Activated CD4-positive, CD25-positive, alpha-beta regulatory T cell (primary cell): Measurements from ENCODE around the gene PA2G4.
"Not testable (repeated sequence)": the region's sequence is repeated elsewhere in the genome, so short reads cannot be mapped to it uniquely, and the experiment has no call there.

Experiments
- DNase-seq, 4 experiments: peaks; one replicate each; lab custom pipeline; 2025; lab: John Stamatoyannopoulos, UW

Gene PA2G4

DNA sequence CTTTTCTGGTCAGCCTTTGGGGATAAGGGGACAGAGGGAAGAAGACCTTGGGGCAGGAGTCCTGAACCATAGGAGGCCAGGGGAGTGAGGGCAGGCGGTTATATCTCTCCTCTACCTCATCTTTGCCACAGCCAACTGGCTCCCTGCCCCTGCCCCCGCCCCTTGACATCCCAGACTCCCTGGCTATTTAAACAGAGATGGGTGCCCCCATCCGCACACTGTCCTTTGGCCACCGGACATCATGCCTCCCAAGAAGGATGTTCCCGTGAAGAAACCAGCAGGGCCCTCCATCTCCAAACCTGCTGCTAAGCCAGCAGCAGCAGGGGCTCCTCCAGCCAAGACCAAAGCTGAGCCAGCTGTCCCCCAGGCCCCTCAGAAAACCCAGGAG, 49.3 kb downstream of the PA2G4 start:
- DNase-seq: no peak

DNA sequence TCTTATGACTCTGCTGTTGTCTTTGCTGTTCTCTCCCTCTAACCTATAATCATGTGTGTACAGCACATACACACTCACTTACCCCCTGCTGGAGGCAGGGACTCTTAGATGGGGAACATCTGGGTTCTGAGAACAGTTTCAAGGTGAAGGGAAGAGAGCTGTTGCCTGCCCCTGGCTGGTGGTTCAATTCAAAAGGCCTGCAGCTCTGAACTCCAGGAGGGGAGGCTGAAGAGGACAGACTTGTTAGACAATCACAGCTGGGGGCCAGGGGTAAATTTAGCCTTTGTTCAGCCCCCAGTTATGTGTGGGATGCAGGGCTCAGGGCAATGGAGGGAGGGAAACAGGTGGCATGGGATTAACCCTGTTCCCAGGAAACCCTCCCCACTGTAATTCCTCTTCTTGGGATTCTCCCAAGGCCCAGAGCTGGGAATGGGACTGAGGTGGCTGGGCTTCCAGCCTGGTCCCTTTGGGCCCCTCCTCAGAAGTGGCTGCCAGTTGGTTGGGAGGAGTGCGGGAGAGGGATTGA, 50.0 kb downstream of the PA2G4 start:
- no peak for DNase-seq

DNA sequence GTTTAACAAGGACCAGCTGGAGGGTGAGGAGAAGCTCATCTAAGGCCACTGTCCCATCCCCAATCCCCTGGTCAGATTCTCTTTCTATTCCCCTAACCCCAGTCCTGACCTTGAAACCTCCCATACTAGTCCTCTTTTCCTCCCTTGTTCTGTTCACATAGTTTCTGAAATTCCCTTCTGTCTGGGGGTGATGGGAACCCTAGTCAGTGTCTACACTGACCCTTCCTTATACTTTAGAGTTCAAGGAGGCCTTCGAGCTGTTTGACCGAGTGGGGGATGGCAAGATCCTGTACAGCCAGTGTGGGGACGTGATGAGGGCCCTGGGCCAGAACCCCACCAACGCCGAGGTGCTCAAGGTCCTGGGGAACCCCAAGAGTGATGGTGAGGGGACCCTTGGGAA, 50.5 kb downstream of the PA2G4 start:
- DNase-seq: no peak

DNA sequence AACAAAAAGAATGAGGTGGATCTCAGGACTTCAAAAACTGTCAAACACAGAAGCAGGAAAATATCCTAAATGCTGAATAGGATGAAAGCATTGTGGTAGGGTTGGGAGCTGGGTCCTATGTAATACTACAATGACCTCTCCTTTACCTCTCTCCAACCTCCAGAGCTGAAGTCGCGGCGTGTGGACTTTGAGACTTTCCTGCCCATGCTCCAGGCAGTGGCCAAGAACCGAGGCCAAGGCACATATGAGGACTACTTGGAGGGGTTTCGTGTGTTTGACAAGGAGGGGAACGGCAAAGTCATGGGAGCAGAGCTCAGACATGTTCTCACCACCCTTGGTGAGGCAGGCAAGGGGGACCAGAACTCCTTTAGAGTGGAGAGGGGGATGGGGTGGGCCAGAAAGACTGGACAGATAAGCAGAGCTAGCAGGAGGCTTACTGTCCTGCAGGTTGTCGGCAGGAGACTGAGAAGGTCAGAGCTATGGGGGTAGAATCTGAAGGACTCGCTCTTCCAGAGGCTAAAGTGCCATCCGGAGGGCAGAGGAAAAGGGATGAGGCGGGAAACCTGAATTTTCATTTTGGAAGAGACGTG, 51.0 kb downstream of the PA2G4 start:
- DNase-seq: no peak

DNA sequence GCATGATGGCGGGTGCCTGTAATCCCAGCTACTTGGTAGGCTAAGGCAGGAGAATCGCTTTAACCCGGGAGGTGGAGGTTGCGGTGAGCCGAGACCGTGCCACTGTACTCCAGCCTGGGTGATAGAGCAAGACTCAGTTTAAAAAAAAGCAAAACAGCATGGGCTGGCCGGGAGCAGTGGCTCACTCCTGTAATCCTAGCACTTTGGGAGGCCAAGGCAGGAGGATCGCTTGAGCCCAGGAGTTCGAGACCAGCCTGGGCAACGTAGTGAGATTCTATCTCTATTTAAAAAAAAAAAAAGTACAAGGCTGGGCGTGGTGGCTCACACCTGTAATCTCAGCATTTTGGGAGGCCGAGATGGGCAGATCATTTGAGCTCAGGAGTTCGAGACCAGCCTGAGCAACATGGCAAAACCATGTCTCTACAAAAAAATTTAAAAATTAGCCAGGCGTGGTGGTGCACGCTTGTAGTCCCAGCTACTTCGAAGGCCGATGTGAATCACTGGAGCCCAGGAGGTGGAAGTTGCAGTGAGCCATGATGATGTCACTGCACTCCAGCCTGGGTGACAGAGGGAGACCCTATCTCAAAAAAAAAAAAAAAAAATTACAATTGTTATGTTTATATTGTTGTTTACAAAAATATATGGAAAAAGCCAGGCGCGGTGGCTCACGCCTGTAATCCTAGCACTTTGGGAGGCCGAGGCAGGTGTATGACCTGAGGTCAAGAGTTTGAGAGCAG, 52.3 kb downstream of the PA2G4 start:
- DNase-seq: not testable (repeated sequence)

DNA sequence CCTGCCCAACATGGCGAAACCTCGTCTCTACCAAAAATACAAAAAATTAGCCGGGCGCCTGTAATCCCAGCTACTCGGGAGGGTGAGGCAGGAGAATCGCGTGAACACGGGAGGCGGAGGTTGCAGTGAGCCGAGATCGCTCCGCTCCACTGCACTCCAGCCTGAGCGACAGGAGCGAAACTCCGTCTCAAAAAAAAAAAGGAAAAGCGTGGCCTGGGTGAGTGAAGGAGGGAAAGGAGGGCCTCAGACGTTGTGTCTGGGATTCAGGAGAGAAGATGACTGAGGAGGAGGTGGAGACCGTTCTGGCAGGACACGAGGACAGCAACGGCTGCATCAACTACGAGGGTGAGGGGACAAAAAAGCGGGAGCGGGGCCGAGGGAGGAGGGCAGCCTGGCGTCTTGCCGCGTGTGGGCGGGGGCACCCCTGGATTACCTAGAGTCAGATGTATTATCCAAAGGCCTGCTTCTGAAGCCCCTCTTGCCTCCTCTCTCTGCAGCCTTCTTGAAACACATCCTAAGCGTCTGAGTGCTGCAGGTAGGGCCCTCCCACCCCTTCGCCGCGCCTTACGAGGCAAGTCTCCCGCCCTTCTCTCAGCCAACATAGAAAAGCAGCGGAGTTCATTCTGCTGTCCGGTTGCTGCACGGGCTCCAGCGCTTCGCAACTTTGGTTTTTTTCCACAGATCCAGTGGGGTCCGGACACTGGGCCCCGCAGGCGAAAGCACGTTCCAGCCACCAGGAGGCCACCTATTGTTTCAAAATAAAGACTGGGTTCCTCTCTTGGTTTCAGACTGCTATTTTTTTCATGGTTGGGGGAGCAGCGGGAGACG, 53.1 kb downstream of the PA2G4 start:
- DNase-seq: peak; percentile 13 to 30 (median 26)

DNA sequence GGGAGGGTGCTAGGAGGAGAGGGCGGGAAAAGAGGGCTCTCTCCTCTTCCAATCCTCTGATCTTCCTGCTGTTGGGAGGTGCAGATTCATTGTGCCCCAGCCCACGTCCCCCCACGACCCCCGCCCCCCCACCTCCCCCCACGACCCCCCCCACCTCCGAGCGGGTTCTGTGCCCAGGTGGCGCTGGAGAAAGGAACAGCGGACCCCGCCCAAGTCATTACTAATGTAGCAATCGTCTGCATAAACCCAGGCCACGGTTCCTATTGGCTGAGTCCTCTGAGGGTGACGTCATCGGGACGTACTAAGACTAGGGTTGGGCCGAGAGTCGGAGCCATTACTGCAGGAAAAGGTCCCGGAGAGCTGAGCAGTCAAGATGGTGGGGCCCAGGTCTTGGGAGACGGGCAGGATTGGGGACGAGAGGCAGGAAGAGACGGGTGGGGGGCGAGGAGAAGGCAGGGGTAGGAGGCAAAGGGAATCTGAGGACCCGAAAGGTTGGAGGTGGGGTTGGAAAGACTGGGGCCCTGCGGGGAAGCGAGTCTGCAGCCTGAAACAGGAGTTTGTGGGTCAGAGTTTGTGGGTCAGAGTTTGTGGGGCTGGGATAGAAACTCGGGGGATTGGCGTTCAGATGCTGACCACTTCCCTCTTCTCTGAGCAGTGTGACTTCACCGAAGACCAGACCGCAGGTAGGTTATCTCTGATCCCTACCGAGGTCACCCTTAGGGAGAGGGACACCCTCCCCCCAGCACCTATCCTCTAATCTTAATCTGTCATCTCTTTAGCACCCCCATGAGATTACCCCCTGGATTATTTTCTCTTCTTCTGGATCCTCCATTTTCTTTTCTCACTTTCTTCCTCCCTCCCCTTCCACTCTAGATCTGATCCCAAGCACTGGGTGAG, 53.9 kb downstream of the PA2G4 start, which contains the start of gene MYL6:
TSS of gene MYL6 (plus strand) at position 331 of the 897 bp plus-strand sequence. CDS start at position 374, 43 bp downstream.
- peak; percentile 66 to 83 (median 75) for DNase-seq

DNA sequence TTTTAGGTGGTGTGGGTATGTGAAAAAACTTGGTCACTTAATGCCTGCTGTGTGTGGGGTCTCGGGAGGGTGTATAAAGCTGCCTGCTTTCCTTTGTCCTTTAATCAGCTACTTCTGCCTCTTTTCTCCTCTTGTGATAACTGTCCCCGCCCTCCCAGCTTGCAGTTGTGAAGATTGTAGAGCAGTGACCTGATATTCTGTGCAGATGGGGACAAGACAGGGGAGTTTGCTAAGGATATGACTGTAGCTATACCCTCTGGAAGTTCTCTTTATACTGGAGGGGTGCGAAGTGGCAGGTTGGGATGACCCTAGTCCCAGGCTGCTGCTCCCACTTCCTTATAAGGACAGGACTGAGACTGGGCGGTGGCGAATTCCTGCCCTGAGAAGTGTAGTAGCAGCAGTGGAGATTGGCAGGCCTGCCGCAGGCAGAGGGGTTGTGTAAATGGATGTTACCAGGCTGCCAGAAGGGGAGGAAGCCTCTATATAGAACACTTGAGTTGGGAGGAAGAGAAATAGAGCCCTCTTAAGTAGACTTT, 54.6 kb downstream of the PA2G4 start:
- peak in 1 of 4 experiments; percentile 5 for DNase-seq

DNA sequence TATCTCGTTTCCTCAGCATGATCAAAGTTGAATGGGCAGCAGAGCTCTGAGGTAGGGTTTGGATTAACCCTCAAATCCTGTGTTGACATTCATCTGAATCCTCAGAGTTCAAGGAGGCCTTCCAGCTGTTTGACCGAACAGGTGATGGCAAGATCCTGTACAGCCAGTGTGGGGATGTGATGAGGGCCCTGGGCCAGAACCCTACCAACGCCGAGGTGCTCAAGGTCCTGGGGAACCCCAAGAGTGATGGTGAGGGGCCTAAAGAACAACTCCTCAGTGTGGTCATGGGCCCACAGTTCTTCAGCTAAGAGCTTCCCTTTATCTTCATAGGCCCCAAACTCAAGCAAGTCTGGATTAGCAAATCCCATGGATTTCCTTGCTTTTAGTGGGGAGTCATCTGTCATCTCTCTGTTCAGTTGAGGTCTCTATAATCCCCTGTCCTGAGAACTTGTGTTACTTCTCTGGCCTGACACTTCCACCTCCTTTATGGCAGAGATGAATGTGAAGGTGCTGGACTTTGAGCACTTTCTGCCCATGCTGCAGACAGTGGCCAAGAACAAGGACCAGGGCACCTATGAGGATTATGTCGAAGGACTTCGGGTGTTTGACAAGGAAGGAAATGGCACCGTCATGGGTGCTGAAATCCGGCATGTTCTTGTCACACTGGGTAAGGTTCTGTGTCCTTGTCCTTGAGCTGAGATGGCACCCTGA, 55.3 kb downstream of the PA2G4 start:
- DNase-seq: no peak

DNA sequence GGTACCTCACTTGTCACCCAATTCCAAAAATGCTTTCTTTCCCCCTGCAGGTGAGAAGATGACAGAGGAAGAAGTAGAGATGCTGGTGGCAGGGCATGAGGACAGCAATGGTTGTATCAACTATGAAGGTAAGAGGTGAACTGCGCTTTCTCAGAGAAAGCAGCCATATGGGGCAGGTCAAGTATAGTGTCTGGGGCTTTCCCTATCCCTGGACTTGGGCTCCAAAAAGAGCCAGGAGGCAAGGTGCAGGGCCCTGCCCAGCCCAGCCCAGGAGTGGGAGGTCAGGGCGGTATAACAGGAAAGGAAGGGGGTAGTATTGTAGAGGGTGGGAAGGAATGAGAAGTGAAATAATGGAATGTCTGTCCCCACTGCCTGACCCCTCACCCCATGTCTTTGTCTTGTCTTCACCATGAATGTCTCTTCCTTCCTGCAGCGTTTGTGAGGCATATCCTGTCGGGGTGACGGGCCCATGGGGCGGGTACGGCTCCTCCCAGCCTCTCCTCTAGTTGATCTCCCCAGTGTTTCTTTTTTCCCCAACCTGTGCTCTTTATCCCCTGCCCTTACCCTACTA, 55.9 kb downstream of the PA2G4 start:
- peak; percentile 10 to 36 (median 25) for DNase-seq

DNA sequence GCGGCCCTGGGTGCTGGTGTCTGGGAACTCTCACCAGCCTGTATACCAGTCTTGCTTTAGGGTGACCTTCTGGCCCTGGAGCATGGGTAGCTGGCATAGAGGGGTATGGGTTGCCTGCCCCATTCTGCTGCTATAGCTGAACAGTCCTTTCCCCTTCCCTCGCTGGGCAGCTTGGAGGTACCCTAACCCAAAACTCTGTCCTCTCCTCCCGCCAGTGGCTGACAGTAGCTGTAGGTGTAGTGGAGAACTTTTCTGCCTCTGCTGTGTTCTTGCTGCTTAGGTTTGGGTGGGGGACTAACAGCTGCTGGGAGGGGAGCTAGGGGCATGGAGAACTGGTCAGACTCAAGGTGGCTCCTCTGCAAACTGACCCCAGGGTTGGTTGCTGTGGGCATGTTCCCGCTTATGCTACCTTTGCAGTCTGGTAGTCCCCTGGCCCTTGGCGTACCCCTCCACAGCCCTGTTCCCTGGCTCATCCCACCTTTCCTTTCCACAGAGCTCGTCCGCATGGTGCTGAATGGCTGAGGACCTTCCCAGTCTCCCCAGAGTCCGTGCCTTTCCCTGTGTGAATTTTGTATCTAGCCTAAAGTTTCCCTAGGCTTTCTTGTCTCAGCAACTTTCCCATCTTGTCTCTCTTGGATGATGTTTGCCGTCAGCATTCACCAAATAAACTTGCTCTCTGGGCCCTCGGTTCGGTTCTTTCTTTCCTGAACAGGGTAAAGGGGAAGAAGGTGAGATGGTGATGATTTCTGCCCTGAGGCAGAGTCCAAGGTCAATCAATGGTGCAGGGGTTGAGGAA, 56.7 kb downstream of the PA2G4 start:
- no peak for DNase-seq

DNA sequence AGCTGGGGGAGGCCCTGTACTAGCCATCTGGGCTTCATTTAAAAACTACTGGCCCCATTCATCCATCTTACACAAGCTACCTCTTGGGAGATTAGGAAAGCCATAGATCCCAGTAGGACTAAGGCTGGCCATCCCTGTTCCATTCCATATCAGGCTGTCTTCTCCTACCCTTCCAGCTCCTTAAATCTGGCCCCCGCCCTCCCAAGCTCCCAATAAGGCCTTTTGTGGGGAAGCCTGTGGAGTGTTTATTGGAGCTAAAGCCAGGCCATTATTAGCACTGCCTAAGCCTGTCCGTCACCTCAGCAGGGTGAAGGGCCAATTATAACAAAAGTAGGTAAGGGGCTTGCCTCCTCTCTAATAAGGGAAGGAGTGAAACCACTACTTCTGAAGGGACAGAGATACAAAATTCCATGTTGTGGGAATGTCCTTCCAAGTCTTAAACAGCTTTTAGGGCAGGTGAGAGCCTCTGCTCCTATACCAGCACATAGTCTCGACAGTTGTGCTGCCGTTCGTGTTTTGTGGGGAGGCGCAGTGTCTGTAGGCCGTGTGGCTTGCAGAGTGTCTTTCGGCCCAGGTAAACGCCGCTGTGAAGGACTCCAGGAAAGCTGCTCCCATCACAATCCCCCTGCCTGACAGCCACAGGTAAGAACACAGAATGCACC, 57.5 kb downstream of the PA2G4 start:
- DNase-seq: no peak

DNA sequence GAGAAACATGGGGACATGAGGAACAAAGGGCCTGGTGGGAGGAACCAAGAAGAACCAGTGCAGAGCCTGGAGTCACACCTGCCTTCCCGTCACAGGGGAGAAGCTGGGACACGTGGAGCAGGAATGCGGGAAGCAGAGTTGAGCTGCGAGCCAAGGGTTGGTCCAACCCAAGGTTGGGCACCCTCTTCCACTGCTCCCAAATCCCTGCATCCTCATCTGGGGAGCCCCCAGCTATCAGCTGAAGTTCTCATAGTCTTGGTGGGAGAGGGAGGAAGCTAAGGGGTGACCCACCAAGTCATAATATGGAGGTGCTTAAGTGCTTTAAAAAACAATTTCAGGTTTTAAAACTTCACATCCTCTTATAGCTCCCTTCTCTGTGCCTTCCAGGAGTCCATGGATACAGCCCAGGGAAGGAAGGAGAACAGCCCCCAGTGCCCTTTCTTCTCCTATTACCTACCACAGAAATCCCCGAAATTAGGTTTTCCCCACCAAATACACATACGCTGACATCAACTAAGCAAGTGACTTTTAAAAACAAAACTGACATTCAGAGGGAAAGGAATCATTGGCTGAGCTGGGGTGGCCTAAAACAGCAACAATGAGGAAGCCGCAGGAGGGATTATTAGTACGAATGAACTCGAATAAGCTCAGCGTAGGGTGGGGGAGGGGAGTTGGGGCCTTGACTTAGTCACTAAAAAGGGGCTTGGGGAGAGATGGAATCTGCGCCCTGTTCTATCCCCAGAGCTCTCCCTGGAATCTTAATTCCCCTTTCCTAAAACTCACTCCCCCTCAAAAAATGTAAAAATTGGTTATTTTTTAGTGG, 58.3 kb downstream of the PA2G4 start:
- DNase-seq: no peak
